Astrocyte of the spinal cord (primary cell): ENCODE results near the gene RPUSD4.
"Not testable (repeated sequence)": the region's sequence is repeated elsewhere in the genome, so short reads cannot be mapped to it uniquely, and the experiment has no call there.

ENCODE experiments used
- DNase-seq: peaks from one replicate; pipeline ENCODE4 v3.0.0; 2011; ENCODE audit warnings: low read depth, low spot score
- H3K4me3 ChIP-seq: 2 replicates; pipeline ENCODE4 v1.5.1; 2011; ENCODE audit warnings: low read depth, mild to moderate bottlenecking, low read length, moderate library complexity
- in situ Hi-C: cut with HindIII; loops from 2 replicates; pipeline ENCODE4 v1.10.0; 2017; ENCODE audit warnings: low sequenced_read_pairs
- TF ChIP-seq, protein P1 (sequence below): IDR thresholded peaks from 2 replicates; pipeline ENCODE4 v1.5.1; 2012; ENCODE audit warnings: low read depth, mild to moderate bottlenecking, low read length, inconsistent platforms

RPUSD4 gene, protein sequence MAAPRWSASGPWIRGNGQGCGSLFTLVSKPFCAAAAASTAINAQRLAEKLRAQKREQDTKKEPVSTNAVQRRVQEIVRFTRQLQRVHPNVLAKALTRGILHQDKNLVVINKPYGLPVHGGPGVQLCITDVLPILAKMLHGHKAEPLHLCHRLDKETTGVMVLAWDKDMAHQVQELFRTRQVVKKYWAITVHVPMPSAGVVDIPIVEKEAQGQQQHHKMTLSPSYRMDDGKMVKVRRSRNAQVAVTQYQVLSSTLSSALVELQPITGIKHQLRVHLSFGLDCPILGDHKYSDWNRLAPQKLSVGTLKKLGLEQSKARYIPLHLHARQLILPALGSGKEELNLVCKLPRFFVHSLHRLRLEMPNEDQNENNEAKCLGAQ

DNA sequence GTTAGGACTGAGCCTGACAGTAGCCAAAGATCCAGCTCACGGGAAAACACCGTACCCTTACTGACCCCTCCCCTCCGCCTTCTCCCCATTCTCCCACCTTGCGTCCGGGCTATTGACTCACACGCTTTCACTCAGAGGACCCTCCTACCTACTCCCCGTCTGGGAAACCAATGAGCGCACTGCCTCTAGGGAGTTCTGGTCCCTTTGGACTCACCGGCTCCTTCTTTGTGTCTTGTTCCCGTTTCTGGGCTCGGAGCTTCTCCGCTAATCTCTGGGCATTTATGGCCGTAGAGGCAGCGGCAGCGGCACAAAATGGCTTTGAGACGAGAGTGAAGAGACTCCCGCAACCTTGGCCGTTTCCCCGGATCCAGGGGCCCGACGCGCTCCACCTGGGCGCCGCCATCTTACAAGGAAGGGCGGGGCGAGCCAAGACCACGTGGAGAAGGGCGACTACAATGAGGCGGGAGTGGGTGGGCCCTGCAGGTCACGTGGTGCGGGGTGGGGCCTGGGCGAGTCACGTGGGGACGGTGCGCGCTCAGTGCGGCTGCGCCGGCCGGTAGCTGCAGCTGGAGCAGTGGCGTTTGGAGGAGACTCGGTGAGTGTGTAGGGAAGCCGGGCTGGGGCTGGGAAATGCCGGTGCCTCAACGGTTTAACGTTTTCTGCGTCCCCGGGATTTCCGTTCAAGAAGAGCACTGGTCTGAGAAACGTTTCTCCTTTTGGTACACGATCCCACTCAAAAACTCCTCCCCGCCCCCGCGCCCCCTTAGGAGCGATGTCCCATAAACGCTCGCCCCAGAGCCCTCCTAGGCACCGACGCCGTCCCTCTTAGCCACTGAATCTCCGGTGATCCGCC, at the start of gene RPUSD4, which contains the start of gene FAM118B:
Gene RPUSD4 (minus strand): TSS at position 415 of the 853 bp plus-strand sequence. CDS start 12 bp downstream, at position 403.
Gene FAM118B (plus strand): TSS at position 547 of the 853 bp plus-strand sequence. CDS start 23,220 bp downstream, outside the sequence.
- in situ Hi-C loops: no loop called here

DNA sequence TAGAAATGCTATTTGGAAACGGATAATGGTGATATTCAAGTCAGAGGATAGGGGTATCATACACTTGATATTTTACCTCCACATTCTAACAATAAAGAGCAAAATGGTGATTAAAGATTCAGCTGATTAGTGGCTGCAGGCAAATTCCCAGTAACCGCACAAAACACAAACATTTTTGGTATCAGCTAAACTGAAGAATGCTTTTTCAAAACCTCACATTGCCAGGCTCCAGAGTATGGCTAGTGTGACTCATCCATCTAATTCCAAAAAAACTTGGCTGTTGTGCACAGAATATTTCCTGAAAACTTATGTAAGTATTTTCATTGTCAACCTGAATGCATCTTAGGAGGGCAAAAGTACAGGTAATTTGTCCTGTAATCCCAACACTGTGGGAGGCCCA, 46.3 kb upstream of the RPUSD4 start:
- no peak overlapping the region for H3K4me3 ChIP-seq
- in situ Hi-C loops: no loop called here
- DNase-seq: peak; percentile 35
- TF ChIP-seq, protein P1, sequence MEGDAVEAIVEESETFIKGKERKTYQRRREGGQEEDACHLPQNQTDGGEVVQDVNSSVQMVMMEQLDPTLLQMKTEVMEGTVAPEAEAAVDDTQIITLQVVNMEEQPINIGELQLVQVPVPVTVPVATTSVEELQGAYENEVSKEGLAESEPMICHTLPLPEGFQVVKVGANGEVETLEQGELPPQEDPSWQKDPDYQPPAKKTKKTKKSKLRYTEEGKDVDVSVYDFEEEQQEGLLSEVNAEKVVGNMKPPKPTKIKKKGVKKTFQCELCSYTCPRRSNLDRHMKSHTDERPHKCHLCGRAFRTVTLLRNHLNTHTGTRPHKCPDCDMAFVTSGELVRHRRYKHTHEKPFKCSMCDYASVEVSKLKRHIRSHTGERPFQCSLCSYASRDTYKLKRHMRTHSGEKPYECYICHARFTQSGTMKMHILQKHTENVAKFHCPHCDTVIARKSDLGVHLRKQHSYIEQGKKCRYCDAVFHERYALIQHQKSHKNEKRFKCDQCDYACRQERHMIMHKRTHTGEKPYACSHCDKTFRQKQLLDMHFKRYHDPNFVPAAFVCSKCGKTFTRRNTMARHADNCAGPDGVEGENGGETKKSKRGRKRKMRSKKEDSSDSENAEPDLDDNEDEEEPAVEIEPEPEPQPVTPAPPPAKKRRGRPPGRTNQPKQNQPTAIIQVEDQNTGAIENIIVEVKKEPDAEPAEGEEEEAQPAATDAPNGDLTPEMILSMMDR: no peak

More for the DNA sequence above, at the start of gene RPUSD4, which contains the start of gene FAM118B:
- TF ChIP-seq, protein P1: no peak
- H3K4me3 ChIP-seq: peak within 1 kb of the TSS; percentile 99
- peak; percentile 97 for DNase-seq

DNA sequence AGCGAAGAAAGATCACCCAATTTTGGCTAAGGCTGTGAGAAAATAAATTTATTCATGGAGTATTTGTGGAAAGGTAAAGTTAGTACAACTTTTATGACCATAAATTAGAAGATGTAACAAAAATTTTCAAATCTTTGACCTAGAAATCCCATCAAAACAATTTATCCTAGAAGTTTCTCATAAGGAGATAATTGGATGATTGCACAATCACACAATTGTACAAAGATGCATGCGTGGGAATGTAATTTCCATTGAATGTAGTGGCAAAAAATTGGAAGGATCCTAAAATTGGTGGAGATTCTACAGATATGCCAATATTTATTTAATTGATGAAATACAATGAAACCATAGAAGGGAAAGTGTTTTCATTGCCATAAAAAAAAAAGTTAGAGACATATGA, 45.7 kb upstream of the RPUSD4 start:
- DNase-seq: no peak
- TF ChIP-seq, protein P1: no peak
- H3K4me3 ChIP-seq: no peak overlapping the region
- in situ Hi-C loops: no loop called here

DNA sequence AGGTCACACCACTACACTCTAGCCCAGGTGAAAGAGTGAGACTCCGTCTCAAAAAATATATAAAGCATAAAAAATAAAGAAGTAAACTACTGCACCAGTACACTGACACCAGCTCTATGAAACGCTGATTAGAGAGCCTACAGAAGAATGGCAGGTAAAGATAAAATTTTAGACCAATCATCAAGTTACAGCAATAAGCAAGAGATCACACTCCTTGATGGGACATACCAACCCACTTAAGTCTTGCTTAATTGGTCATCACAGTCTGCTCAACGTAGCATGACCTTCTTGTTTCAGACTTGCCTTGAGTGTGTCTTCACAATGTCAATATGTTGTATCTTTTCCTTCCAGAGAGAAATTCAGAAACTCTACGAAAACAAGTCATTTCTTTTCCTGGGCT, 44.8 kb upstream of the RPUSD4 start:
- in situ Hi-C loops: no loop called here
- no peak for DNase-seq
- H3K4me3 ChIP-seq: no peak overlapping the region
- TF ChIP-seq, protein P1: no peak

DNA sequence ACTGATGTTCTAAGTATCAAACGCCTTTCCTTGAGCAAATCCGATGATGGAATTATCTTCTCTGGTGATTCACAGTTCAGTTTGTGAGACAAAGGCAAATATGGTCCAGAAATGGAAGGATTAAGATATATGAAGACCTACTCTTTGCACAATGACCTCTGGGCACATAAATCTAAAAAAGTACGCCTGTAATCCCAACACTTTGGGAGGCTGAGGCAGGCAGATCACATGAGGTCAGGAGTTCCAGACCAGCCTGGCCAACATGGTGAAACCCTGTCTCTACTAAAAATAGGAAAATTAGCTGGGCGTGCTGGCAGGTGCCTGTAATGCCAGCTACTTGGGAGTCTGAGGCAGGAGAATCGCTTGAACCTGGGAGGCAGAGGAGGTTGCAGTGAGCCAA, 44.1 kb upstream of the RPUSD4 start:
- H3K4me3 ChIP-seq, in situ Hi-C loops, DNase-seq: not testable (repeated sequence)

DNA sequence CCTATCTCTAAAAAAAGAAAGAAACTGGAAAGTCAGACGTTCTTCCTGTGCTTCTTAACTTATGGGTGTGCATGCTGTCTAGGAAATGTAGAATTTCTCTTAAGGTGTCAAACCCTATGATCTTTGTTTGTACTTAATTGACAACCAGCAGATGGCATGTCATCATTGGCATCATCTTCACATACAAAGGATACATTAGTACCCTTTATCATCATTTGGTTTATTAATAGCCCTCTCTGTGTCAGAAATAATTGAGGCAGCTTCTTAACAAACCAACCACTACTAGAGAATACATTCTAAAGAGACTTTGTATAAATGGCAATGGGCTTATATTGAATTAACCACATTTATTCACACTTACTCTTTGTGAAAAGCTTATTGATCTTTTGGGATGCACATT, 43.4 kb upstream of the RPUSD4 start:
- no peak for DNase-seq
- H3K4me3 ChIP-seq: no peak overlapping the region
- TF ChIP-seq, protein P1: no peak
- in situ Hi-C loops: no loop called here
